Cardiac muscle cell (in vitro differentiated cells and primary cell): Measurements from ENCODE around the gene ALKAL2. TPM values are rescaled to one million over a fixed set of nuclear protein-coding genes. Genes with fewer than 3 reads are reported as not detected.
A peak's percentile ranks its signal among the peaks of the same experiment; 100 is the strongest.
"Not testable (repeated sequence)": the region's sequence is repeated elsewhere in the genome, so short reads cannot be mapped to it uniquely, and the experiment has no call there.

Experiments
- DNase-seq, 2 donors: peaks; one replicate each; pipeline versions ENCODE4 v3.0.0 to v3.0.0-alpha.2; 2010 to 2017; ENCODE audit warnings: low read depth in 1 of 2, low spot score in 1 of 2
- H3K27ac ChIP-seq: fragments of 200-600 bp; sonication (generic); 2 replicates; pipeline ENCODE4 v1.5.1; 2016
- H3K27me3 ChIP-seq: fragments of 200-600 bp; sonication (generic); 2 replicates; pipeline ENCODE4 v1.6.0; 2016; ENCODE audit warnings: control low read depth
- H3K36me3 ChIP-seq: fragments of 200-600 bp; sonication (generic); 2 replicates; pipeline ENCODE4 v1.5.1; 2016; ENCODE audit warnings: control low read depth
- H3K4me1 ChIP-seq: fragments of 200-600 bp; sonication (generic); 2 replicates; pipeline ENCODE4 v1.8.1; 2017; ENCODE audit warnings: low read depth, mild to moderate bottlenecking, mixed run types
- H3K4me3 ChIP-seq: fragments of 200-600 bp; sonication (generic); 2 replicates; pipeline ENCODE4 v1.5.1; 2016; ENCODE audit warnings: mild to moderate bottlenecking
- H3K9me3 ChIP-seq: fragments of 200-600 bp; sonication (generic); 2 replicates; pipeline ENCODE4 v1.5.1; 2017; ENCODE audit warnings: low read depth, mild to moderate bottlenecking, control low read depth
- CTCF ChIP-seq: IDR thresholded peaks from 2 replicates; pipeline ENCODE4 v1.5.1; 2012; ENCODE audit warnings: low read depth, mild to moderate bottlenecking, low read length
- polyA plus RNA-seq: library from polyadenylated mRNA; unstranded; fragments of >200 nt; fragmentation: Nextera tagmentation; extraction: Ambion mirVana; gene quantifications from 2 replicates; pipeline ENCODE4 v1.2.1, GENCODE V29; 2016
- total RNA-seq: library from RNA; depleted of rRNA; stranded (reverse); fragments of >200 nt; gene quantifications from 2 replicates; pipeline ENCODE4 v1.2.3, GENCODE V29; 2016

ALKAL2 gene
- total and polyA plus RNA-seq, 2 experiments from 2014 or later, result 0.95 to 1.6 TPM

GRCh38 chr2:322326-322725 is 34.4 kb upstream of the ALKAL2 start:
- no peaks in the 10 kb centered on the region for H3K4me1 ChIP-seq
- H3K9me3 ChIP-seq, result no peaks in the 10 kb centered on the region
- H3K27me3 ChIP-seq, result no peaks in the 10 kb centered on the region
- no peak for TF ChIP-seq CTCF
- H3K27ac ChIP-seq, result no peak overlapping the region
- H3K36me3 ChIP-seq, result no peaks in the 10 kb centered on the region
- no peak overlapping the region for H3K4me3 ChIP-seq
- no peak for DNase-seq

GRCh38 chr2:320561-320960 is 32.7 kb upstream of the ALKAL2 start:
- H3K9me3 ChIP-seq, result no peaks in the 10 kb centered on the region
- DNase-seq, result no peak
- no peak overlapping the region for H3K27ac ChIP-seq
- H3K36me3 ChIP-seq, result no peaks in the 10 kb centered on the region
- H3K4me3 ChIP-seq, result no peak overlapping the region
- H3K4me1 ChIP-seq, result no peaks in the 10 kb centered on the region
- TF ChIP-seq CTCF, result no peak
- H3K27me3 ChIP-seq, result no peaks in the 10 kb centered on the region

GRCh38 chr2:319059-319600 is 31.2 kb upstream of the ALKAL2 start:
- no peaks in the 10 kb centered on the region for H3K4me1 ChIP-seq
- H3K36me3 ChIP-seq, result no peaks in the 10 kb centered on the region
- H3K4me3 ChIP-seq, result no peak overlapping the region
- DNase-seq, result no peak
- no peak for TF ChIP-seq CTCF
- H3K9me3 ChIP-seq, result no peaks in the 10 kb centered on the region
- no peaks in the 10 kb centered on the region for H3K27me3 ChIP-seq
- no peak overlapping the region for H3K27ac ChIP-seq

GRCh38 chr2:317501-318424 is 29.9 kb upstream of the ALKAL2 start:
- no peak overlapping the region for H3K27ac ChIP-seq
- H3K4me1 ChIP-seq, result no peaks in the 10 kb centered on the region
- peak in 1 of 2 donors; percentile 15 for DNase-seq
- no peaks in the 10 kb centered on the region for H3K9me3 ChIP-seq
- TF ChIP-seq CTCF, result no peak
- no peaks in the 10 kb centered on the region for H3K27me3 ChIP-seq
- H3K36me3 ChIP-seq, result no peaks in the 10 kb centered on the region
- no peak overlapping the region for H3K4me3 ChIP-seq

- no peaks in the 10 kb centered on the region for H3K4me1 ChIP-seq
- no peak for TF ChIP-seq CTCF
- H3K9me3 ChIP-seq, result no peaks in the 10 kb centered on the region
- H3K36me3 ChIP-seq, result no peaks in the 10 kb centered on the region
- DNase-seq, result no peak
- H3K27ac ChIP-seq, result no peak overlapping the region
- H3K4me3 ChIP-seq, result no peak overlapping the region
- no peaks in the 10 kb centered on the region for H3K27me3 ChIP-seq
Observed at GRCh38 chr2:316381-316780, 28.5 kb upstream of the ALKAL2 start.

- not testable (repeated sequence) for H3K4me1 ChIP-seq, H3K27ac ChIP-seq, DNase-seq, H3K4me3 ChIP-seq, H3K9me3 ChIP-seq, H3K27me3 ChIP-seq, H3K36me3 ChIP-seq
Observed at GRCh38 chr2:315925-316324, 28.0 kb upstream of the ALKAL2 start.
